ENCODE data around the gene C5orf58.

DNA sequence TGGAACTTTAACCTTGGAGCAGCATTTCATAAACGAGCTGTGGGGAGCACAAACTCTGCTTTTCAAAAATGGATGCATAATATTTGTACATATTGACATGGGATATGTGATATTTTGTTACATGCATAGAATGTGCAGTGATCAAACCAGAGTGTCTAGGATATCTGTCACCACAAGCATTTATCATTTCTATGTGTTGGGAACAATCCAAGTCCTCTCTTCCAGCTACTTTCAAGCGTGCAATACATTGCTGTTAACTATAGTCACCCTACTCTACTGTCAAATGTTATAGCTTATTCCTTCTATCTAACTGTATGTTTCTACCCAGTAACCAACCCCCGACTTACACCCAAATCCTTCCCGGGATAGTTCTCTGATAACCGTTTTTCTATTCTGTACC lies 15.0 kb upstream of the C5orf58 start:
- no peak for TF ChIP-seq POLR2A (IDR thresholded peaks at IDR 0.05)
- TF ChIP-seq POLR2AphosphoS5 (IDR thresholded peaks at IDR 0.05): no peak

All from transverse colon (tissue), 3 donors.